Neural cell (in vitro differentiated cells): Measurements from ENCODE around the gene IBA57. TPM values are rescaled to one million over a fixed set of nuclear protein-coding genes. Genes with fewer than 3 reads are reported as not detected.

Experiments
- H2AFZ ChIP-seq: fragments of 200-600, 300-800 bp; sonication (generic), shearing (Covaris generic); 2 replicates; pipeline ENCODE4 v1.6.0; 2014; ENCODE audit warnings: low read depth, mild to moderate bottlenecking, antibody characterized with exemption, low read length, moderate library complexity
- H3F3A ChIP-seq: fragments of 200-600 bp; shearing (Covaris generic); 2 replicates; pipeline ENCODE4 v1.6.1; 2016; ENCODE audit warnings: mild to moderate bottlenecking, moderate library complexity, mixed read lengths, antibody characterized with exemption, low read length; ENCODE audit not compliant: insufficient read depth, poor library complexity, severe bottlenecking
- H3K27ac ChIP-seq: fragments of 200-600, 300-800 bp; sonication (generic), shearing (Covaris generic); 2 replicates; pipeline ENCODE4 v1.5.1; 2014; ENCODE audit warnings: mild to moderate bottlenecking, low read length, moderate library complexity
- H3K27me3 ChIP-seq: fragments of 300-800, 200-600 bp; sonication (generic), shearing (Covaris generic); 2 replicates; pipeline ENCODE4 v1.6.0; 2014; ENCODE audit warnings: mild to moderate bottlenecking, low read depth, low read length, moderate library complexity; ENCODE audit not compliant: insufficient read depth
- H3K36me3 ChIP-seq: fragments of 300-800, 200-600 bp; sonication (generic), shearing (Covaris generic); 2 replicates; pipeline ENCODE4 v1.5.1; 2014; ENCODE audit warnings: mild to moderate bottlenecking, antibody characterized with exemption, low read length, moderate library complexity; ENCODE audit not compliant: insufficient read depth
- H3K4me2 ChIP-seq: fragments of 300-800, 200-600 bp; sonication (generic), shearing (Covaris generic); 2 replicates; pipeline ENCODE4 v1.6.0; 2014; ENCODE audit warnings: mild to moderate bottlenecking, low read length
- H3K4me3 ChIP-seq: fragments of 300-800, 200-600 bp; sonication (generic), shearing (Covaris generic); 2 replicates; pipeline ENCODE4 v1.5.1; 2014; ENCODE audit warnings: mild to moderate bottlenecking, low read length, moderate library complexity
- H3K79me2 ChIP-seq: fragments of 200-600 bp; shearing (Covaris generic); replicated peaks from 2 replicates; pipeline ENCODE4 v1.6.0; 2014; ENCODE audit warnings: mild to moderate bottlenecking, low read length, moderate library complexity; ENCODE audit not compliant: insufficient read depth
- H3K9ac ChIP-seq: fragments of 300-800, 200-600 bp; sonication (generic), shearing (Covaris generic); 2 replicates; pipeline ENCODE4 v1.6.1; 2016; ENCODE audit warnings: mild to moderate bottlenecking, low read length, mixed read lengths
- H3K9me2 ChIP-seq: fragments of 200-600 bp; shearing (Covaris generic); 2 replicates; pipeline ENCODE4 v1.6.1; 2016; ENCODE audit warnings: mild to moderate bottlenecking, low read length, mixed read lengths; ENCODE audit not compliant: insufficient read depth
- H3K9me3 ChIP-seq: fragments of 200-600, 300-800 bp; sonication (generic), shearing (Covaris generic); 2 replicates; pipeline ENCODE4 v1.6.1; 2016; ENCODE audit warnings: mild to moderate bottlenecking, mixed run types, low read length, moderate library complexity, mixed read lengths
- H4K20me1 ChIP-seq: fragments of 200-600 bp; shearing (Covaris generic); 2 replicates; pipeline ENCODE4 v1.6.1; 2016; ENCODE audit warnings: mild to moderate bottlenecking, mixed run types; ENCODE audit not compliant: insufficient read depth
- EP300 ChIP-seq: fragments of 450-650 bp; conservative IDR thresholded peaks from 2 replicates; pipeline ENCODE4 v1.6.1; 2014; ENCODE audit warnings: antibody characterized with exemption, mild to moderate bottlenecking, moderate library complexity; ENCODE audit not compliant: poor library complexity, severe bottlenecking
- EZH2 ChIP-seq: fragments of 200-600, 300-800 bp; shearing (Covaris generic), sonication (generic); IDR thresholded peaks from 2 replicates; pipeline ENCODE4 v1.6.1; 2014; ENCODE audit warnings: antibody characterized with exemption, low read length, borderline replicate concordance, mild to moderate bottlenecking; ENCODE audit not compliant: insufficient read depth, poor library complexity, severe bottlenecking
- MXI1 ChIP-seq: fragments of 450-650 bp; conservative IDR thresholded peaks from 2 replicates; pipeline ENCODE4 v1.6.1; 2014; ENCODE audit warnings: antibody characterized with exemption, mild to moderate bottlenecking; ENCODE audit not compliant: poor library complexity, severe bottlenecking
- POLR2AphosphoS5 ChIP-seq: IDR thresholded peaks from 2 replicates; pipeline ENCODE4 v1.6.1; 2012
- RAD21 ChIP-seq: fragments of 450-650 bp; conservative IDR thresholded peaks from 2 replicates; pipeline ENCODE4 v1.6.1; 2014; ENCODE audit warnings: antibody characterized with exemption, mild to moderate bottlenecking, moderate library complexity
- REST ChIP-seq: IDR thresholded peaks from 2 replicates; pipeline ENCODE4 v1.6.1; 2012; ENCODE audit warnings: borderline replicate concordance
- SMC3 ChIP-seq: fragments of 450-650 bp; conservative IDR thresholded peaks from 2 replicates; pipeline ENCODE4 v1.6.1; 2014; ENCODE audit warnings: antibody characterized with exemption, mild to moderate bottlenecking, moderate library complexity; ENCODE audit not compliant: poor library complexity
- TAF1 ChIP-seq: IDR thresholded peaks from 2 replicates; pipeline ENCODE4 v1.6.1; 2012; ENCODE audit warnings: low read depth
- polyA plus RNA-seq: library from polyadenylated mRNA; depleted of rRNA; stranded (reverse); fragments of >200 nt; gene quantifications from 2 replicates; pipeline ENCODE4 v1.2.3, GENCODE V29; 2014
- TF ChIP-seq, protein P1 (sequence below): fragments of 450-650 bp; IDR thresholded peaks from 2 replicates; pipeline ENCODE4 v1.5.1; 2014; ENCODE audit warnings: antibody characterized with exemption, mild to moderate bottlenecking, moderate library complexity; ENCODE audit not compliant: poor library complexity, severe bottlenecking

Gene IBA57
- polyA plus RNA-seq, 1 donor from 2014 or later, result 5.5 TPM

DNA sequence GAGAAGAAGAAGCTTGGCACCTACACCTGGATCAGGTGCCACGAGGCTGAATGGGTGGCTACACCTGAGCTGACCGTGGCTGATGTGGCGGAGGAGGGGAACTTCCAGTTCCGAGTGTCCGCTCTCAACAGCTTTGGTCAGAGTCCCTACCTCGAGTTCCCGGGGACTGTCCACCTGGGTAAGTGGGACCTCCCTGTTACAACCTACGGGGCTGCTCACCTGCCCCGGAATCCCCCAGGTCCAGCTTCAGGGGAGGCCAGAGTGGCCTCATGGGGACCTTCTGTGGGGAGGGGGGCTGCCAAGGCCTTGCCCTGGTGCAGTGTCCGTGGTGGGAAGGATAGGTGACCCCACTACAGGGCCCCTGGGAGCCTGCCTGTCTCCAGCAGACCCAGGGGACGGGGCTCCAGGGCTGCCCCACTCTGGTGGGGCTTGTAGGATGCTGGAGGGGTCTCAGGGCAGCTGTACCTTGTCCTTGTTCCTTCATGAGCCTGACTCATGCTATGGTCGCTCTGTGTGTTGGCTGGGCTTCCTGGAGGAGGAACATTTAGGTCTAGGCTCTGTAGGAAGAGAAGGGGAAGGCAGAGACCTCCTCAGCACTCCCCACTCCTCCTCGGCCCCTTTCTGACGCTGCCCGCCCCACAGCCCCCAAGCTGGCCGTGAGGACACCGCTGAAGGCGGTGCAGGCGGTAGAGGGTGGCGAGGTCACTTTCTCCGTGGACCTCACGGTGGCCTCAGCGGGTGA lies 49.5 kb downstream of the IBA57 start:
- Histone ChIP-seq H3K27ac (no peak overlapping the region), H3K27me3 (peaks cover 6% of the 10 kb centered on the region), H3K9me3 (no peaks in the 10 kb centered on the region), H3K79me2 (no peaks in the 10 kb centered on the region), H3K36me3 (no peaks in the 10 kb centered on the region), H2AFZ (no peak overlapping the region), H3F3A (no peaks in the 10 kb centered on the region), H3K4me3 (no peak overlapping the region), H3K9me2 (no peaks in the 10 kb centered on the region), H3K9ac (no peak overlapping the region), H3K4me2 (no peak overlapping the region), H4K20me1 (no peaks in the 10 kb centered on the region)
- no peak for TF ChIP-seq MXI1
- no peak for TF ChIP-seq EP300
- TF ChIP-seq POLR2AphosphoS5, result no peak
- TF ChIP-seq RAD21, result no peak
- no peak for TF ChIP-seq EZH2
- TF ChIP-seq REST, result no peak
- TF ChIP-seq, protein P1, sequence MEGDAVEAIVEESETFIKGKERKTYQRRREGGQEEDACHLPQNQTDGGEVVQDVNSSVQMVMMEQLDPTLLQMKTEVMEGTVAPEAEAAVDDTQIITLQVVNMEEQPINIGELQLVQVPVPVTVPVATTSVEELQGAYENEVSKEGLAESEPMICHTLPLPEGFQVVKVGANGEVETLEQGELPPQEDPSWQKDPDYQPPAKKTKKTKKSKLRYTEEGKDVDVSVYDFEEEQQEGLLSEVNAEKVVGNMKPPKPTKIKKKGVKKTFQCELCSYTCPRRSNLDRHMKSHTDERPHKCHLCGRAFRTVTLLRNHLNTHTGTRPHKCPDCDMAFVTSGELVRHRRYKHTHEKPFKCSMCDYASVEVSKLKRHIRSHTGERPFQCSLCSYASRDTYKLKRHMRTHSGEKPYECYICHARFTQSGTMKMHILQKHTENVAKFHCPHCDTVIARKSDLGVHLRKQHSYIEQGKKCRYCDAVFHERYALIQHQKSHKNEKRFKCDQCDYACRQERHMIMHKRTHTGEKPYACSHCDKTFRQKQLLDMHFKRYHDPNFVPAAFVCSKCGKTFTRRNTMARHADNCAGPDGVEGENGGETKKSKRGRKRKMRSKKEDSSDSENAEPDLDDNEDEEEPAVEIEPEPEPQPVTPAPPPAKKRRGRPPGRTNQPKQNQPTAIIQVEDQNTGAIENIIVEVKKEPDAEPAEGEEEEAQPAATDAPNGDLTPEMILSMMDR, result no peak
- no peak for TF ChIP-seq SMC3
- TF ChIP-seq TAF1, result no peak

GRCh38 chr1:228215663-228216116 lies 50.1 kb downstream of the IBA57 start:
- H3K9ac ChIP-seq, result no peak overlapping the region
- no peaks in the 10 kb centered on the region for H3K36me3 ChIP-seq
- TF ChIP-seq RAD21, result no peak
- no peak for TF ChIP-seq MXI1
- no peak for TF ChIP-seq SMC3
- H4K20me1 ChIP-seq, result no peaks in the 10 kb centered on the region
- no peak overlapping the region for H3K27ac ChIP-seq
- peaks cover 6% of the 10 kb centered on the region for H3K27me3 ChIP-seq
- H3K79me2 ChIP-seq, result no peaks in the 10 kb centered on the region
- no peaks in the 10 kb centered on the region for H3K9me2 ChIP-seq
- H3K9me3 ChIP-seq, result no peaks in the 10 kb centered on the region
- no peak overlapping the region for H3K4me2 ChIP-seq
- no peak overlapping the region for H3K4me3 ChIP-seq
- no peak overlapping the region for H2AFZ ChIP-seq
- no peaks in the 10 kb centered on the region for H3F3A ChIP-seq
